Small intestine (tissue), 7 donors: Measurements from ENCODE around the gene MVB12B. TPM values are rescaled to one million over a fixed set of nuclear protein-coding genes. Genes with fewer than 3 reads are reported as not detected.

ENCODE experiments used
- DNase-seq, 2 donors: peaks; one replicate each; pipeline versions ENCODE4 v3.0.0 to v3.0.0-alpha.2; 2013
- FAIRE-seq: peaks from 2 replicates; lab custom pipeline; 2012; peaks lifted over from hg19 to GRCh38; lab: Jason Lieb, UNC
- H3K27ac ChIP-seq, 3 donors: one replicate each; pipeline ENCODE4 v1.5.1; 2013; ENCODE audit warnings: low read length in 2 of 3, mild to moderate bottlenecking in 2 of 3, control low read depth in 1 of 3, inconsistent platforms in 1 of 3, low read depth in 1 of 3, moderate library complexity in 1 of 3
- H3K27me3 ChIP-seq, 3 donors: one replicate each; pipeline ENCODE4 v1.6.1; 2013; ENCODE audit warnings: low read length in 3 of 3, inconsistent platforms in 1 of 3; ENCODE audit not compliant: control insufficient read depth in 3 of 3, insufficient read depth in 3 of 3
- H3K36me3 ChIP-seq, 3 donors: one replicate each; pipeline ENCODE4 v1.6.1; 2013; ENCODE audit warnings: low read length in 3 of 3, inconsistent platforms in 1 of 3, low read depth in 1 of 3, mild to moderate bottlenecking in 1 of 3, moderate library complexity in 1 of 3; ENCODE audit not compliant: control insufficient read depth in 3 of 3, insufficient read depth in 2 of 3
- H3K4me1 ChIP-seq, 3 donors: one replicate each; pipeline ENCODE4 v1.6.1; 2013; ENCODE audit warnings: low read length in 2 of 3, inconsistent platforms in 1 of 3, low read depth in 1 of 3, mild to moderate bottlenecking in 1 of 3, moderate library complexity in 1 of 3; ENCODE audit not compliant: control insufficient read depth in 3 of 3, insufficient read depth in 2 of 3
- H3K4me3 ChIP-seq, 3 donors: one replicate each; pipeline ENCODE4 v1.5.1; 2013; ENCODE audit warnings: low read length in 3 of 3, control low read depth in 1 of 3, inconsistent platforms in 1 of 3, low read depth in 1 of 3, mild to moderate bottlenecking in 1 of 3, moderate library complexity in 1 of 3
- H3K9me3 ChIP-seq, 2 donors: one replicate each; pipeline ENCODE4 v1.6.1; 2013; ENCODE audit warnings: low read depth in 1 of 2, low read length in 1 of 2; ENCODE audit not compliant: control insufficient read depth in 2 of 2, insufficient read depth in 1 of 2
- WGBS, 3 donors: extraction: QIAGEN DNeasy Blood & Tissue Kit; methylation state at CpG; one replicate each; pipeline ENCODE4 v1.1.7; 2013; 5-methylcytosine and 5-hydroxymethylcytosine counted together
- polyA plus RNA-seq, 4 donors: library from polyadenylated mRNA; stranded (reverse) in 3 of 4; unstranded in 1 of 4; fragments of 200-250 nt in 3 of 4; fragments of 120-200 nt in 1 of 4; gene quantifications; one replicate each; pipeline versions ENCODE4 v1.2.1 to v1.2.3, GENCODE V29; 2013
- donor health status: healthy with polysubstance abuse.
- donor health status: control.
- donor health status: control.
- donor health status: Bipolar disorder and iron deficiency.
- donor health status: healthy.

Gene MVB12B
- polyA plus RNA-seq, 4 donors = 1.6 to 10.0 (median 4.2) TPM

- Histone ChIP-seq H3K9me3 (no peaks in the 10 kb centered on the region), H3K27me3 (no peaks in the 10 kb centered on the region), H3K27ac (no peak overlapping the region), H3K36me3 (peaks cover 0 to 41% (median 2%) of the 10 kb centered on the region in 3 donors), H3K4me1 (no peaks in the 10 kb centered on the region), H3K4me3 (no peak overlapping the region)
- WGBS, 3 donors = 91 to 96% (median 94%) methylated on average over 4 of the region's 4 CpGs
- FAIRE-seq = no peak
- no peak for DNase-seq
These were observed 83.6 kb downstream of the MVB12B start for GRCh38 chr9:126410229-126410628.

GRCh38 chr9:126411225-126411947 is 84.8 kb downstream of the MVB12B start:
- no peaks in the 10 kb centered on the region for H3K9me3 ChIP-seq
- FAIRE-seq (no peak), DNase-seq (peak in 1 of 2 donors; percentile 35)
- 73 to 85% (median 76%) methylated on average over 12 of the region's 12 CpGs for WGBS, 3 donors
- no peaks in the 10 kb centered on the region for H3K27me3 ChIP-seq
- H3K36me3 ChIP-seq = peaks cover 0 to 44% (median 2%) of the 10 kb centered on the region in 3 donors
- H3K4me3 ChIP-seq = no peak overlapping the region
- H3K4me1 ChIP-seq = no peaks in the 10 kb centered on the region
- H3K27ac ChIP-seq = peak overlapping the region in 2 of 3 donors; percentile 53 to 81

GRCh38 chr9:126411948-126412284 is 85.3 kb downstream of the MVB12B start:
- peaks cover 0 to 48% (median 2%) of the 10 kb centered on the region in 3 donors for H3K36me3 ChIP-seq
- H3K4me1 ChIP-seq = no peaks in the 10 kb centered on the region
- H3K27ac ChIP-seq = peak overlapping the region in 2 of 3 donors; percentile 44 to 69
- 84 to 91% (median 86%) methylated on average over 6 of the region's 6 CpGs for WGBS, 3 donors
- no peaks in the 10 kb centered on the region for H3K27me3 ChIP-seq
- H3K4me3 ChIP-seq = no peak overlapping the region
- DNase-seq (no peak), FAIRE-seq (no peak)
- no peaks in the 10 kb centered on the region for H3K9me3 ChIP-seq

GRCh38 chr9:126412905-126413304 is 86.3 kb downstream of the MVB12B start:
- H3K27me3 ChIP-seq = no peaks in the 10 kb centered on the region
- DNase-seq = no peak
- no peak for FAIRE-seq
- H3K4me1 ChIP-seq = no peaks in the 10 kb centered on the region
- H3K9me3 ChIP-seq = no peaks in the 10 kb centered on the region
- H3K4me3 ChIP-seq = no peak overlapping the region
- no peak overlapping the region for H3K27ac ChIP-seq
- H3K36me3 ChIP-seq = peaks cover 0 to 44% (median 2%) of the 10 kb centered on the region in 3 donors
- WGBS, 3 donors = 77 to 90% (median 88%) methylated on average over 3 of the region's 3 CpGs

GRCh38 chr9:126413391-126414068 is 86.9 kb downstream of the MVB12B start:
- Histone ChIP-seq H3K36me3 (peaks cover 0 to 40% (median 2%) of the 10 kb centered on the region in 3 donors), H3K4me3 (no peak overlapping the region), H3K4me1 (no peaks in the 10 kb centered on the region), H3K27me3 (no peaks in the 10 kb centered on the region), H3K27ac (no peak overlapping the region), H3K9me3 (no peaks in the 10 kb centered on the region)
- FAIRE-seq (no peak), DNase-seq (no peak)
- WGBS, 3 donors = 87 to 93% (median 87%) methylated on average over 7 of the region's 7 CpGs

- Histone ChIP-seq H3K9me3 (no peaks in the 10 kb centered on the region), H3K4me1 (no peaks in the 10 kb centered on the region), H3K27me3 (no peaks in the 10 kb centered on the region), H3K27ac (no peak overlapping the region), H3K4me3 (no peak overlapping the region), H3K36me3 (peaks cover 0 to 42% (median 2%) of the 10 kb centered on the region in 3 donors)
- FAIRE-seq (no peak), DNase-seq (no peak)
- WGBS, 3 donors = 84 to 91% (median 90%) methylated on average over 14 to 16 of the region's 16 CpGs
These were observed 89.2 kb downstream of the MVB12B start for GRCh38 chr9:126415741-126416370.

GRCh38 chr9:126417043-126417442 is 90.4 kb downstream of the MVB12B start:
- no peaks in the 10 kb centered on the region for H3K9me3 ChIP-seq
- no peak overlapping the region for H3K27ac ChIP-seq
- no peaks in the 10 kb centered on the region for H3K27me3 ChIP-seq
- DNase-seq (no peak), FAIRE-seq (no peak)
- H3K4me1 ChIP-seq = no peaks in the 10 kb centered on the region
- peaks cover 0 to 48% (median under 1%) of the 10 kb centered on the region in 3 donors for H3K36me3 ChIP-seq
- no peak overlapping the region for H3K4me3 ChIP-seq

- DNase-seq (no peak), FAIRE-seq (no peak)
- 95 to 97% (median 95%) methylated on average over 2 of the region's 2 CpGs for WGBS, 3 donors
- H3K27ac ChIP-seq = no peak overlapping the region
- H3K4me1 ChIP-seq = no peaks in the 10 kb centered on the region
- peaks cover 0 to 53% (median 0%) of the 10 kb centered on the region in 3 donors for H3K36me3 ChIP-seq
- no peaks in the 10 kb centered on the region for H3K27me3 ChIP-seq
- no peaks in the 10 kb centered on the region for H3K9me3 ChIP-seq
- H3K4me3 ChIP-seq = no peak overlapping the region
These were observed 91.1 kb downstream of the MVB12B start for GRCh38 chr9:126417684-126418083.
